ENCODE measurements around the gene VASP.

VASP gene

GRCh38 chr19:45512881-45513483, 5.7 kb downstream of the VASP start:
- DNase-seq (ENCODE audit: low read depth, low spot score): no peak
- ChIA-PET POLR2A (no interaction called here), CTCF (interaction anchor here (0.5 to 1.6 kb wide), 3 partner anchors 28 to 256 kb away, joined by 3 to 4 read pairs (median 3); partner anchors contain the start of gene SIX5)
- H3K4me3 ChIP-seq (ENCODE audit: low read depth, low read length): no peak overlapping the region
- TF ChIP-seq CTCF (IDR thresholded peaks at IDR 0.05; ENCODE audit: insufficient read depth, low read length, missing control alignments): no peak

DNA sequence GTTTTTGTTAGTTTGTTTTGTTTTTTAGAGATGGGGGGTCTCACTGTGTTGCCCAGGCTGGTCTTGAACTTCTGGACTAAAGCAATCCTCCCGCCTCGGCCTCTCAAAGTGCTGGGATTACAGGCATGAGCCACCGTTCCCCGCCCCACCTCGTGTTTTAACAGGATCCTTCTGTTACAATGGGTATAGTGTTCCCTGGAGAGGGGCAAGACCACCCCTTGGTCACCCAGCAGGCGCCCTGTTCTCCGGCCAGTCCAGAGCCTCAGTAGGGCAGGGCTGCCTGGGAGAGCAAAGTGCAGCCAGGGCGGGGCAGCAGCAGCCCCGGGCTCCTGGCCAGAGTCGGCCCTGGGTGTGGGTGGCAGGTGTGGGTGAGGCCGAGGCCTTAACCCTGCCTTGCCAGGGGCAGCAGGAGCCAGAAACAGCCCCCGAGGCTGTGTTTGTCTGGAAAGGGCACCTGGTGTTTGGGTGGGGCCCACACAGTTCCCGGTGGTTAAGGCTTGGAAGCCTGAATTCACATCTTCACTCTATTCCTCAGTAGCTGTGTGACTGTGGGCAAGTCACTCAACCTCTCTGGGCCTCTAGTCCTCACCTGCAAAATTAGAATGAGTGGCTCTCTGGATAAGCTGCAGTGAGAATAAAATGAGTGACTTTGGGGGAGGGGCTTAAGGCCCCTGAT, 7.2 kb downstream of the VASP start:
- TF ChIP-seq CTCF (IDR thresholded peaks at IDR 0.05; ENCODE audit: insufficient read depth, low read length, missing control alignments): no peak
- H3K4me3 ChIP-seq (ENCODE audit: low read depth, low read length): no peak overlapping the region
- ChIA-PET POLR2A (no interaction called here), CTCF (interaction anchor here (0.7 to 1.8 kb wide), 7 partner anchors 10 to 285 kb away, joined by 3 to 6 read pairs (median 3); partner anchors contain the start of gene QPCTL)
- DNase-seq (ENCODE audit: low read depth, low spot score): no peak

DNA sequence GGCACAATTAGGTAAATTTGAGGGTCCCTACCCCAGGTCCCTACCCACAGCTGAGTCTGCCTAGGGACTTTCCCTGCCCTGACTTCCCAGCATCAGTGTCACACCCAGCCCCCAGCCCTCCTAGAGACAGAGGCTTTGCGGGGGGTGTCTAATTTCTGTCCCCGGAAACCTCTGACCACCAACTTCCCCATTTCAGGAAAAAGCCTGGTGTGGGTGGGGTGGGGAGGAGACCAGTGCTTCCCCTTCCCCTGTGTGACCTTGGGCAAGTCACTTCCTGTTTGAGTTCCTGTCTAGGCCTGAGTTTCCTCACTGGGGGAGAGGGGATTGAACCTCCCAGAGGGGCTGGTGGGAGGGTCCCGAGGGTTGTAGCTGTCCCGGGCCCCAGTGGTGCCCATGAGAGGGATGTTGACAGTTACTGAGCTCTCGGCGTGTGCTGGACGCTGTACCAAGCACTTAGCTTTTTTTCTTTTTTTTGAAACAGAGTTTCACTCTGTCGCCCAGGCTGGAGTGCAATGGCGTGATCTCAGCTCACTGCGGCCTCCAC, 7.9 kb downstream of the VASP start:
- ChIA-PET CTCF (interaction anchor here (0.7 to 1.8 kb wide), 6 partner anchors 9 to 284 kb away, joined by 3 to 6 read pairs (median 3); partner anchors contain the start of gene QPCTL), POLR2A (interaction anchor here (1.2 kb wide), 1 partner anchor 177 kb away, joined by 3 read pairs; the partner anchor contains the start of genes QPCTL and SNRPD2)
- H3K4me3 ChIP-seq (ENCODE audit: low read depth, low read length): no peak overlapping the region
- no peak for DNase-seq (ENCODE audit: low read depth, low spot score)
- no peak for TF ChIP-seq CTCF (IDR thresholded peaks at IDR 0.05; ENCODE audit: insufficient read depth, low read length, missing control alignments)

- no peak overlapping the region for H3K4me3 ChIP-seq (ENCODE audit: low read depth, low read length)
- TF ChIP-seq CTCF (IDR thresholded peaks at IDR 0.05; ENCODE audit: insufficient read depth, low read length, missing control alignments): no peak
- ChIA-PET CTCF (interaction anchor here (0.7 to 1.8 kb wide), 6 partner anchors 8 to 284 kb away, joined by 3 to 6 read pairs (median 4); no protein-coding TSS in a partner anchor), POLR2A (interaction anchor here (1.2 kb wide), 1 partner anchor 176 kb away, joined by 3 read pairs; the partner anchor contains the start of genes QPCTL and SNRPD2)
- no peak for DNase-seq (ENCODE audit: low read depth, low spot score)
These were observed 8.6 kb downstream of the VASP start for GRCh38 chr19:45515807-45516401.

DNA sequence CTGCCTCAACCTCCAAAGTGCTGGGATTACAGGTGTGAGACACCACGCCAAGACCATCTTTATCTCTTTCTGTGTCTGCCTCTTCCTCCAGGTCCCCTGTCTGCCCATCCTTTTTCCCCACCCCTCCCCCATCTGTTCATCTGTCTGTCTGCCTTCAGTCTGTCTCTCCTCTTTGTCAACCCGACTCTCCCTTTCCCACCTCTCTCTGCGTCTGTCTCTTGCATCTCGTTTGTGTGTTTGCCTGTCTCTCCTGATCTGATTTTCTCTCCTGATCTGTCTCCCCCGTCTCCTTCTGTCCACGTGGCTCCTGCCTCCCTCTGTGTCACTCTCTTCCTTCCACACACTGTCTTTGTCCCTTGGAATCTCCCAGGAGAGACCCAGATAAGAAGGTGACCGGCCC, 10.0 kb downstream of the VASP start:
- CTCF ChIA-PET: interaction anchor here (1.5 kb wide), 1 partner anchor 125 kb away, joined by 4 read pairs; no protein-coding TSS in a partner anchor
- POLR2A ChIA-PET: no interaction called here
- no peak for DNase-seq (ENCODE audit: low read depth, low spot score)
- TF ChIP-seq CTCF (IDR thresholded peaks at IDR 0.05; ENCODE audit: insufficient read depth, low read length, missing control alignments): no peak
- H3K4me3 ChIP-seq (ENCODE audit: low read depth, low read length): no peak overlapping the region

All from AG04449 (cell line).